Lower leg skin (tissue), 4 donors: ENCODE data around the gene OBP2A. TPM values are rescaled to one million over a fixed set of nuclear protein-coding genes. Genes with fewer than 3 reads are reported as not detected.

Source experiments
- DNase-seq, 2 donors: peaks; one replicate each; pipeline ENCODE4 v3.0.0-alpha.2; 2019; ENCODE audit warnings: low spot score in 2 of 2
- H3K4me3 ChIP-seq: fragments of 200-600 bp; sonication (generic); 2 replicates; pipeline ENCODE4 v1.5.1; 2017; ENCODE audit warnings: mild to moderate bottlenecking, low read depth; ENCODE audit not compliant: poor library complexity, severe bottlenecking
- POLR2A ChIP-seq, 2 donors: fragments of 450-650 bp; IDR thresholded peaks; one replicate each; pipeline ENCODE4 v1.6.1; 2016 to 2017; ENCODE audit warnings: antibody characterized with exemption in 2 of 2, mild to moderate bottlenecking in 1 of 2, moderate library complexity in 1 of 2
- WGBS, 2 donors: methylation state at CpG; one replicate each; pipeline ENCODE4 v1.1.5; 2018; 5-methylcytosine and 5-hydroxymethylcytosine counted together
- intact Hi-C: fragments of 100-400 bp; cut with DNase I; formaldehyde crosslinking; loops from one replicate; pipeline ENCODE4 v1.15.0; 2023; ENCODE audit warnings: low total_unique reads
- total RNA-seq, 4 donors: library from RNA; depleted of rRNA; stranded (reverse); fragments of >200 nt; gene quantifications; one replicate each; pipeline ENCODE4 v1.1.0, GENCODE V29; 2016
- TF ChIP-seq, protein P1 (sequence below), 3 donors: fragments of 450-650 bp; IDR thresholded peaks; one replicate each; pipeline ENCODE4 v1.5.1; 2016; ENCODE audit warnings: antibody characterized with exemption in 3 of 3, mild to moderate bottlenecking in 3 of 3, moderate library complexity in 2 of 3

The OBP2A gene
- total RNA-seq, 4 donors from 2014 or later, result 4.7 to 6.6 TPM; not detected in 2

DNA sequence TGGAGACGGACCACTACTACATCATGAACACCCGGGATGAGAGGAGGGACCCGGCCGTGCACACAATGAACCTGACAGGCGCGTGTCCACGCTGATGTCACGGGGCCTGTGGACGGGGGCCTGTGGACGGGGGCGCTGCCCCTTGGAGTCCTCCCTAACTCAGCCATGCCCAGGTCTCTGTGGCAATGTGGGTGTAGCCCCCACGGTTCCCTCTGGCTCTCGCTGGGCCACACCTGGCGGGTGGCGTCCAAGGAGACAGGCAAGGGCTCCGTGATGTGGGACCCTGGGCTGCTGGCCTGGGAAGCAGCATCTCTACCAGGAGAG is 37.7 kb downstream of the OBP2A start:
- WGBS, 2 donors, result 84 to 86% methylated on average over 16 of the region's 16 CpGs
- H3K4me3 ChIP-seq, result no peak overlapping the region
- TF ChIP-seq POLR2A (IDR thresholded peaks at IDR 0.05), result no peak
- TF ChIP-seq, protein P1, sequence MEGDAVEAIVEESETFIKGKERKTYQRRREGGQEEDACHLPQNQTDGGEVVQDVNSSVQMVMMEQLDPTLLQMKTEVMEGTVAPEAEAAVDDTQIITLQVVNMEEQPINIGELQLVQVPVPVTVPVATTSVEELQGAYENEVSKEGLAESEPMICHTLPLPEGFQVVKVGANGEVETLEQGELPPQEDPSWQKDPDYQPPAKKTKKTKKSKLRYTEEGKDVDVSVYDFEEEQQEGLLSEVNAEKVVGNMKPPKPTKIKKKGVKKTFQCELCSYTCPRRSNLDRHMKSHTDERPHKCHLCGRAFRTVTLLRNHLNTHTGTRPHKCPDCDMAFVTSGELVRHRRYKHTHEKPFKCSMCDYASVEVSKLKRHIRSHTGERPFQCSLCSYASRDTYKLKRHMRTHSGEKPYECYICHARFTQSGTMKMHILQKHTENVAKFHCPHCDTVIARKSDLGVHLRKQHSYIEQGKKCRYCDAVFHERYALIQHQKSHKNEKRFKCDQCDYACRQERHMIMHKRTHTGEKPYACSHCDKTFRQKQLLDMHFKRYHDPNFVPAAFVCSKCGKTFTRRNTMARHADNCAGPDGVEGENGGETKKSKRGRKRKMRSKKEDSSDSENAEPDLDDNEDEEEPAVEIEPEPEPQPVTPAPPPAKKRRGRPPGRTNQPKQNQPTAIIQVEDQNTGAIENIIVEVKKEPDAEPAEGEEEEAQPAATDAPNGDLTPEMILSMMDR (IDR thresholded peaks at IDR 0.05), result no peak
- no peak for DNase-seq
- intact Hi-C loops, result no loop called here

- no peak overlapping the region for H3K4me3 ChIP-seq
- 43 to 46% methylated on average over 2 to 5 of the region's 5 CpGs for WGBS, 2 donors
- DNase-seq, result no peak
- intact Hi-C loops, result no loop called here
- TF ChIP-seq POLR2A (IDR thresholded peaks at IDR 0.05), result no peak
- TF ChIP-seq, protein P1 (IDR thresholded peaks at IDR 0.05), result no peak
Measured at GRCh38 chr9:135584371-135584770, 38.4 kb downstream of the OBP2A start.

- TF ChIP-seq POLR2A (IDR thresholded peaks at IDR 0.05), result no peak
- TF ChIP-seq, protein P1 (IDR thresholded peaks at IDR 0.05), result no peak
- 75 to 76% methylated on average over 16 of the region's 16 CpGs for WGBS, 2 donors
- no peak for DNase-seq
- intact Hi-C loops, result no loop called here
- H3K4me3 ChIP-seq, result no peak overlapping the region
Measured at GRCh38 chr9:135584934-135585333, 39.0 kb downstream of the OBP2A start.

- no peak overlapping the region for H3K4me3 ChIP-seq
- no peak for DNase-seq
- intact Hi-C loops, result no loop called here
- 62 to 68% methylated on average over 15 of the region's 15 CpGs for WGBS, 2 donors
- TF ChIP-seq POLR2A (IDR thresholded peaks at IDR 0.05), result no peak
- TF ChIP-seq, protein P1 (IDR thresholded peaks at IDR 0.05), result no peak
Measured at GRCh38 chr9:135586601-135587109, 40.7 kb downstream of the OBP2A start.

- intact Hi-C loops, result no loop called here
- no CpG with 5 or more reads among the region's 7 CpGs for WGBS, 2 donors
- TF ChIP-seq, protein P1 (IDR thresholded peaks at IDR 0.05), result no peak
- TF ChIP-seq POLR2A (IDR thresholded peaks at IDR 0.05), result no peak
- no peak overlapping the region for H3K4me3 ChIP-seq
- no peak for DNase-seq
Measured at GRCh38 chr9:135587658-135588057, 41.7 kb downstream of the OBP2A start.

DNA sequence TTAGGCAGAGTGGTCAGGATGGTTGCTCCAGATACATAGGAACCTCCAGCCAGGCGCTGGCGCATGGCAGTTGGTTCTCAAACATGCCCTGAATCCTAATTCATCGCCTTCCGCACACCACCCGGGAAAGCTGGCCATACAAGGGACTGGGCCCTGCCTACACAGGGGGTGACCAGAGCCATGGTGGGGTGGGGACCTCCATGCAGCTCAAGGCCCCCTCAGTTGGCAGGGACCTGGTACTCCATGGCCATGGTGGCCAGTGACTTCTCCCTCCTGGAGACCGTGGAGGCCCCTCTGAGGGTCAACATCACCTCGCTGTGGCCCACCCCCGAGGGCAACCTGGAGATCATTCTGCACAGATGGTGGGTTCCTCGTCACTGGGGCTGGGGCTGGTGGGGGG is 42.4 kb downstream of the OBP2A start:
- WGBS, 2 donors, result no CpG with 5 or more reads among the region's 9 CpGs
- DNase-seq, result no peak
- intact Hi-C loops, result no loop called here

More for the DNA sequence above, 42.4 kb downstream of the OBP2A start:
- no peak for TF ChIP-seq POLR2A (IDR thresholded peaks at IDR 0.05)
- TF ChIP-seq, protein P1 (IDR thresholded peaks at IDR 0.05), result no peak
- H3K4me3 ChIP-seq, result no peak overlapping the region
